ENCODE measurements around the gene GPR157.

- TF ChIP-seq, protein P1, sequence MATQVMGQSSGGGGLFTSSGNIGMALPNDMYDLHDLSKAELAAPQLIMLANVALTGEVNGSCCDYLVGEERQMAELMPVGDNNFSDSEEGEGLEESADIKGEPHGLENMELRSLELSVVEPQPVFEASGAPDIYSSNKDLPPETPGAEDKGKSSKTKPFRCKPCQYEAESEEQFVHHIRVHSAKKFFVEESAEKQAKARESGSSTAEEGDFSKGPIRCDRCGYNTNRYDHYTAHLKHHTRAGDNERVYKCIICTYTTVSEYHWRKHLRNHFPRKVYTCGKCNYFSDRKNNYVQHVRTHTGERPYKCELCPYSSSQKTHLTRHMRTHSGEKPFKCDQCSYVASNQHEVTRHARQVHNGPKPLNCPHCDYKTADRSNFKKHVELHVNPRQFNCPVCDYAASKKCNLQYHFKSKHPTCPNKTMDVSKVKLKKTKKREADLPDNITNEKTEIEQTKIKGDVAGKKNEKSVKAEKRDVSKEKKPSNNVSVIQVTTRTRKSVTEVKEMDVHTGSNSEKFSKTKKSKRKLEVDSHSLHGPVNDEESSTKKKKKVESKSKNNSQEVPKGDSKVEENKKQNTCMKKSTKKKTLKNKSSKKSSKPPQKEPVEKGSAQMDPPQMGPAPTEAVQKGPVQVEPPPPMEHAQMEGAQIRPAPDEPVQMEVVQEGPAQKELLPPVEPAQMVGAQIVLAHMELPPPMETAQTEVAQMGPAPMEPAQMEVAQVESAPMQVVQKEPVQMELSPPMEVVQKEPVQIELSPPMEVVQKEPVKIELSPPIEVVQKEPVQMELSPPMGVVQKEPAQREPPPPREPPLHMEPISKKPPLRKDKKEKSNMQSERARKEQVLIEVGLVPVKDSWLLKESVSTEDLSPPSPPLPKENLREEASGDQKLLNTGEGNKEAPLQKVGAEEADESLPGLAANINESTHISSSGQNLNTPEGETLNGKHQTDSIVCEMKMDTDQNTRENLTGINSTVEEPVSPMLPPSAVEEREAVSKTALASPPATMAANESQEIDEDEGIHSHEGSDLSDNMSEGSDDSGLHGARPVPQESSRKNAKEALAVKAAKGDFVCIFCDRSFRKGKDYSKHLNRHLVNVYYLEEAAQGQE (IDR thresholded peaks at IDR 0.05; ENCODE audit: insufficient read depth in 1 of 2, low read depth in 2 of 2, low read length in 2 of 2): no peak
- TF ChIP-seq POLR2AphosphoS5 (IDR thresholded peaks at IDR 0.05; ENCODE audit: low read depth, low read length): no peak
- no peak for TF ChIP-seq TAF1 (IDR thresholded peaks at IDR 0.05; ENCODE audit: borderline replicate concordance, insufficient read depth, low read length)
- TF ChIP-seq SIN3A (IDR thresholded peaks at IDR 0.05; ENCODE audit: borderline replicate concordance, insufficient read depth, low read length): no peak
Measured at GRCh38 chr1:9085306-9085940, 43.5 kb downstream of the GPR157 start.

Measured in PFSK-1 (cell line).